Testis (tissue), 2 donors: ENCODE measurements around the gene DOK1.

Experiments used
- CTCF ChIP-seq, 3 experiments: fragments of 450-650 bp in 2 of 3; fragments of 200-600 bp in 1 of 3; sonication (generic) in 1 of 3; IDR thresholded peaks; one replicate each; pipeline ENCODE4 v1.5.1; 2016 to 2019; ENCODE audit warnings: antibody characterized with exemption in 3 of 3, mild to moderate bottlenecking in 2 of 3, moderate library complexity in 1 of 3
- POLR2A ChIP-seq: fragments of 450-650 bp; IDR thresholded peaks from one replicate; pipeline ENCODE4 v1.6.1; 2017; ENCODE audit warnings: antibody characterized with exemption, mild to moderate bottlenecking, moderate library complexity

GRCh38 chr2:74575320-74575719 is 20.8 kb downstream of the DOK1 start:
- no peak for TF ChIP-seq CTCF (IDR thresholded peaks at IDR 0.05)
- no peak for TF ChIP-seq POLR2A
